Activated CD8-positive, alpha-beta memory T cell treated with anti-CD3 and anti-CD28 coated beads, Interleukin-2, amount 50 U/mL, for 4 hours (primary cell): Measurements from ENCODE around the gene RNF43.
"Not testable (repeated sequence)": the region's sequence is repeated elsewhere in the genome, so short reads cannot be mapped to it uniquely, and the experiment has no call there.

Experiments
- DNase-seq: peaks from one replicate; pipeline ENCODE4 v3.0.0-alpha.2; 2020

RNF43 gene

GRCh38 chr17:58403311-58403710 lies 14.0 kb downstream of the RNF43 start:
- no peak for DNase-seq

- DNase-seq = no peak
These were observed 14.7 kb downstream of the RNF43 start for GRCh38 chr17:58402679-58403078.

GRCh38 chr17:58402047-58402446 lies 15.3 kb downstream of the RNF43 start:
- no peak for DNase-seq

GRCh38 chr17:58401287-58401686 lies 16.0 kb downstream of the RNF43 start:
- DNase-seq = no peak

- DNase-seq = no peak
These were observed 16.5 kb downstream of the RNF43 start for GRCh38 chr17:58400826-58401225.

- no peak for DNase-seq
These were observed 17.4 kb downstream of the RNF43 start for GRCh38 chr17:58399974-58400373.

GRCh38 chr17:58398574-58399266 lies 18.6 kb downstream of the RNF43 start:
- DNase-seq = no peak

GRCh38 chr17:58397421-58397820 lies 19.9 kb downstream of the RNF43 start:
- DNase-seq = not testable (repeated sequence)

- DNase-seq = no peak
These were observed 21.2 kb downstream of the RNF43 start for GRCh38 chr17:58396173-58396572.

- DNase-seq = no peak
These were observed 22.7 kb downstream of the RNF43 start for GRCh38 chr17:58394534-58395223.

GRCh38 chr17:58391302-58391984 lies 25.9 kb downstream of the RNF43 start:
- DNase-seq = no peak

- no peak for DNase-seq
These were observed 26.4 kb downstream of the RNF43 start for GRCh38 chr17:58390884-58391283.

- no peak for DNase-seq
These were observed 28.8 kb downstream of the RNF43 start for GRCh38 chr17:58388302-58389190.

GRCh38 chr17:58387834-58388233 lies 29.5 kb downstream of the RNF43 start:
- no peak for DNase-seq

- DNase-seq = no peak
These were observed 30.6 kb downstream of the RNF43 start for GRCh38 chr17:58386708-58387107.

GRCh38 chr17:58385359-58385899 lies 31.9 kb downstream of the RNF43 start:
- no peak for DNase-seq

- no peak for DNase-seq
These were observed 32.4 kb downstream of the RNF43 start for GRCh38 chr17:58384897-58385296.

- no peak for DNase-seq
These were observed 33.4 kb downstream of the RNF43 start for GRCh38 chr17:58383892-58384462.

GRCh38 chr17:58382872-58383242 lies 34.5 kb downstream of the RNF43 start:
- DNase-seq = no peak

GRCh38 chr17:58382108-58382871 lies 35.0 kb downstream of the RNF43 start:
- DNase-seq = no peak
